MCF 10A (cell line): ENCODE data around the gene DDX31. TPM values are rescaled to one million over a fixed set of nuclear protein-coding genes. Genes with fewer than 3 reads are reported as not detected.

Experiments used
- BruUV-seq: library from RNA; stranded (reverse); fragments of 400-500 nt; replicated peaks from 2 replicates; lab custom pipeline; 2021; lab: Mats Ljungman, UMichigan
- CTCF ChIA-PET: fragments of 300-600 bp; sonication (Branson Sonifier 250); formaldehyde crosslinking; extraction: SDS; loops from one replicate; lab custom pipeline; 2021; ENCODE audit warnings: antibody characterized with exemption, inconsistent platforms; lab: Yijun Ruan, JAX
- POLR2A ChIA-PET: fragments of 300-600, 350-650 bp; sonication (Branson Sonifier 250); formaldehyde crosslinking; extraction: SDS; loops from one replicate; lab custom pipeline; 2020; ENCODE audit warnings: antibody characterized with exemption, inconsistent platforms; lab: Yijun Ruan, JAX
- DNase-seq: peaks from one replicate; pipeline ENCODE4 v3.0.0-alpha.2; 2018; ENCODE audit not compliant: unreplicated experiment
- H3K27ac Mint-ChIP-seq: one replicate; pipeline ENCODE4 v1.8.0; 2022; ENCODE audit warnings: mild to moderate bottlenecking, low read depth, mixed read lengths; ENCODE audit not compliant: unreplicated experiment
- H3K27me3 Mint-ChIP-seq: one replicate; pipeline ENCODE4 v1.8.0; 2022; ENCODE audit warnings: mixed read lengths; ENCODE audit not compliant: insufficient read depth, unreplicated experiment
- H3K36me3 Mint-ChIP-seq: one replicate; pipeline ENCODE4 v1.8.0; 2022; ENCODE audit warnings: mild to moderate bottlenecking, moderate library complexity, mixed read lengths; ENCODE audit not compliant: insufficient read depth, unreplicated experiment
- H3K4me1 Mint-ChIP-seq: one replicate; pipeline ENCODE4 v1.8.0; 2022; ENCODE audit warnings: mixed read lengths; ENCODE audit not compliant: insufficient read depth, unreplicated experiment
- H3K4me3 Mint-ChIP-seq: one replicate; pipeline ENCODE4 v1.8.0; 2022; ENCODE audit warnings: mild to moderate bottlenecking, moderate library complexity, mixed read lengths; ENCODE audit not compliant: unreplicated experiment
- H3K9me3 Mint-ChIP-seq: one replicate; pipeline ENCODE4 v1.8.0; 2022; ENCODE audit warnings: mixed read lengths; ENCODE audit not compliant: unreplicated experiment
- intact Hi-C: fragments of 100-400 bp; cut with micrococcal nuclease; formaldehyde crosslinking; loops from 2 replicates; pipeline ENCODE4 v1.14.1; 2022
- total RNA-seq: library from RNA; stranded (reverse); gene quantifications from 2 replicates; pipeline ENCODE4 v1.2.3, GENCODE V29; 2022
- TF ChIP-seq, protein P1 (sequence below): fragments of 200-600 bp; IDR thresholded peaks from one replicate; pipeline ENCODE4 v1.8.0; 2022; ENCODE audit warnings: antibody characterized with exemption, mild to moderate bottlenecking; ENCODE audit not compliant: unreplicated experiment

The DDX31 gene
- total RNA-seq, 1 experiment from 2014 or later: 28.8 TPM

- CTCF ChIA-PET: no interaction called here
Measured at GRCh38 chr9:132591751-132592314, 78.0 kb downstream of the DDX31 start.

GRCh38 chr9:132591244-132591643 is 78.5 kb downstream of the DDX31 start:
- no TSS peak for BruUV-seq
- no peak overlapping the region for H3K27ac Mint-ChIP-seq
- H3K27me3 Mint-ChIP-seq: no peaks in the 10 kb centered on the region
- TF ChIP-seq, protein P1, sequence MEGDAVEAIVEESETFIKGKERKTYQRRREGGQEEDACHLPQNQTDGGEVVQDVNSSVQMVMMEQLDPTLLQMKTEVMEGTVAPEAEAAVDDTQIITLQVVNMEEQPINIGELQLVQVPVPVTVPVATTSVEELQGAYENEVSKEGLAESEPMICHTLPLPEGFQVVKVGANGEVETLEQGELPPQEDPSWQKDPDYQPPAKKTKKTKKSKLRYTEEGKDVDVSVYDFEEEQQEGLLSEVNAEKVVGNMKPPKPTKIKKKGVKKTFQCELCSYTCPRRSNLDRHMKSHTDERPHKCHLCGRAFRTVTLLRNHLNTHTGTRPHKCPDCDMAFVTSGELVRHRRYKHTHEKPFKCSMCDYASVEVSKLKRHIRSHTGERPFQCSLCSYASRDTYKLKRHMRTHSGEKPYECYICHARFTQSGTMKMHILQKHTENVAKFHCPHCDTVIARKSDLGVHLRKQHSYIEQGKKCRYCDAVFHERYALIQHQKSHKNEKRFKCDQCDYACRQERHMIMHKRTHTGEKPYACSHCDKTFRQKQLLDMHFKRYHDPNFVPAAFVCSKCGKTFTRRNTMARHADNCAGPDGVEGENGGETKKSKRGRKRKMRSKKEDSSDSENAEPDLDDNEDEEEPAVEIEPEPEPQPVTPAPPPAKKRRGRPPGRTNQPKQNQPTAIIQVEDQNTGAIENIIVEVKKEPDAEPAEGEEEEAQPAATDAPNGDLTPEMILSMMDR: no peak
- intact Hi-C loops: no loop called here
- ChIA-PET CTCF (no interaction called here), POLR2A (interaction anchor here (0.7 kb wide), 1 partner anchor 354 kb away, joined by 3 read pairs; no protein-coding TSS in a partner anchor)
- H3K36me3 Mint-ChIP-seq: peaks cover 41% of the 10 kb centered on the region
- no peak for DNase-seq
- no peaks in the 10 kb centered on the region for H3K4me1 Mint-ChIP-seq
- no peaks in the 10 kb centered on the region for H3K9me3 Mint-ChIP-seq
- H3K4me3 Mint-ChIP-seq: no peak overlapping the region

More at GRCh38 chr9:132591751-132592314, 78.0 kb downstream of the DDX31 start:
- H3K4me3 Mint-ChIP-seq: no peak overlapping the region
- H3K27ac Mint-ChIP-seq: no peak overlapping the region
- no peaks in the 10 kb centered on the region for H3K4me1 Mint-ChIP-seq
- TF ChIP-seq, protein P1: no peak
- H3K36me3 Mint-ChIP-seq: peaks cover 44% of the 10 kb centered on the region
- H3K9me3 Mint-ChIP-seq: no peaks in the 10 kb centered on the region
- H3K27me3 Mint-ChIP-seq: no peaks in the 10 kb centered on the region
- DNase-seq: no peak
- POLR2A ChIA-PET: no interaction called here
- no TSS peak for BruUV-seq
- intact Hi-C loops: no loop called here

- intact Hi-C loops: no loop called here
- Mint-ChIP-seq H3K4me1 (no peaks in the 10 kb centered on the region), H3K4me3 (no peak overlapping the region), H3K9me3 (no peaks in the 10 kb centered on the region), H3K36me3 (peaks cover 34% of the 10 kb centered on the region), H3K27ac (no peak overlapping the region), H3K27me3 (no peaks in the 10 kb centered on the region)
- TF ChIP-seq, protein P1: no peak
- no peak for DNase-seq
- POLR2A ChIA-PET: interaction anchor here (0.7 kb wide), 1 partner anchor 355 kb away, joined by 3 read pairs; no protein-coding TSS in a partner anchor
- CTCF ChIA-PET: no interaction called here
- BruUV-seq: no TSS peak
Measured at GRCh38 chr9:132590318-132591182, 79.2 kb downstream of the DDX31 start.

- TF ChIP-seq, protein P1: no peak
- Mint-ChIP-seq H3K27me3 (no peaks in the 10 kb centered on the region), H3K4me1 (no peaks in the 10 kb centered on the region), H3K36me3 (peaks cover 29% of the 10 kb centered on the region), H3K27ac (no peak overlapping the region), H3K9me3 (no peaks in the 10 kb centered on the region), H3K4me3 (no peak overlapping the region)
- no peak for DNase-seq
- POLR2A ChIA-PET: no interaction called here
- intact Hi-C loops: no loop called here
- CTCF ChIA-PET: no interaction called here
- BruUV-seq: no TSS peak
Measured at GRCh38 chr9:132590037-132590317, 79.8 kb downstream of the DDX31 start.
